Tibial nerve (tissue), 4 donors: Measurements from ENCODE around the gene TMEM38B. TPM values are rescaled to one million over a fixed set of nuclear protein-coding genes. Genes with fewer than 3 reads are reported as not detected.

Experiments
- DNase-seq, 2 donors: peaks; one replicate each; pipeline ENCODE4 v3.0.0-alpha.2; 2019; ENCODE audit warnings: low spot score in 2 of 2
- H3K27ac ChIP-seq, 4 donors: fragments of 200-600 bp; sonication (generic) in 3 of 4; one replicate each; pipeline ENCODE4 v1.5.1; 2017 to 2019; ENCODE audit warnings: mild to moderate bottlenecking in 1 of 4
- H3K27me3 ChIP-seq, 2 donors: fragments of 200-600 bp; sonication (generic) in 1 of 2; one replicate each; pipeline versions ENCODE4 v1.5.1 to v1.6.0; 2017 to 2019
- H3K36me3 ChIP-seq, 3 donors: fragments of 200-600 bp; sonication (generic); one replicate each; pipeline ENCODE4 v1.5.1; 2018 to 2019
- H3K4me1 ChIP-seq, 4 donors: fragments of 200-600 bp; sonication (generic) in 3 of 4; one replicate each; pipeline ENCODE4 v1.5.1; 2017 to 2019
- H3K4me3 ChIP-seq, 4 donors: fragments of 200-600 bp; sonication (generic) in 3 of 4; one replicate each; pipeline ENCODE4 v1.5.1; 2017 to 2019; ENCODE audit warnings: mild to moderate bottlenecking in 1 of 4, moderate library complexity in 1 of 4
- H3K9me3 ChIP-seq, 4 donors: fragments of 200-600 bp; sonication (generic) in 3 of 4; one replicate each; pipeline ENCODE4 v1.5.1; 2017 to 2019
- CTCF ChIP-seq, 5 experiments: fragments of 200-600 bp in 3 of 5; fragments of 450-650 bp in 2 of 5; sonication (generic) in 3 of 5; IDR thresholded peaks; one replicate each; pipeline ENCODE4 v1.5.1; 2016 to 2019; ENCODE audit warnings: antibody characterized with exemption in 5 of 5, mild to moderate bottlenecking in 3 of 5, moderate library complexity in 2 of 5
- EP300 ChIP-seq, 2 donors: sonication (generic); formaldehyde crosslinking; IDR thresholded peaks; one replicate each; pipeline ENCODE4 v1.6.1; 2017; ENCODE audit warnings: antibody characterized with exemption in 2 of 2, mild to moderate bottlenecking in 1 of 2
- POLR2A ChIP-seq, 2 donors: fragments of 450-650 bp; IDR thresholded peaks; one replicate each; pipeline ENCODE4 v1.6.1; 2017; ENCODE audit warnings: antibody characterized with exemption in 2 of 2, mild to moderate bottlenecking in 2 of 2, moderate library complexity in 2 of 2
- WGBS, 2 donors: methylation state at CpG; one replicate each; pipeline ENCODE4 v1.1.5; 2018; 5-methylcytosine and 5-hydroxymethylcytosine counted together
- total RNA-seq, 4 donors: library from RNA; depleted of rRNA; stranded (reverse); fragments of >200 nt; gene quantifications; one replicate each; pipeline ENCODE4 v1.1.0, GENCODE V29; 2016

The TMEM38B gene
- 10 to 100 TPM in 2 of 4 donors, 1 to 10 TPM in 2; 6.8 to 27.0 (median 10.9) TPM for total RNA-seq

GRCh38 chr9:105694190-105694847, at the start of gene TMEM38B:
TSS of gene TMEM38B (plus strand) at chr9:105694541. CDS start at chr9:105694661, 120 bp downstream.
- Histone ChIP-seq H3K4me3 (peak within 1 kb of the TSS; percentile 75 to 91 (median 81)), H3K36me3 (no peaks in the 10 kb centered on the region), H3K27me3 (peaks cover 0 to 21% of the 10 kb centered on the region in 2 donors), H3K9me3 (no peaks in the 10 kb centered on the region), H3K4me1 (peaks cover 0 to 20% (median 4%) of the 10 kb centered on the region in 4 donors), H3K27ac (peak within 1 kb of the TSS; percentile 14 to 86 (median 77))
- peak; percentile 32 to 36 for DNase-seq
- 0% methylated on average over 19 to 59 of the region's 65 CpGs for whole genome bisulfite sequencing, 2 donors
- TF ChIP-seq POLR2A (IDR thresholded peaks at IDR 0.05) (peak; percentile 66 to 70), EP300 (IDR thresholded peaks at IDR 0.05) (peak in 1 of 2 donors; percentile 64), CTCF (IDR thresholded peaks at IDR 0.05) (peak in 1 of 5 experiments; percentile 8)

GRCh38 chr9:105646879-105647594, 47.3 kb upstream of the TMEM38B start:
- H3K27ac ChIP-seq = no peak overlapping the region
- no peaks in the 10 kb centered on the region for H3K27me3 ChIP-seq
- WGBS, 2 donors = 88 to 90% methylated on average over 7 of the region's 7 CpGs
- TF ChIP-seq CTCF (IDR thresholded peaks at IDR 0.05) (no peak), EP300 (IDR thresholded peaks at IDR 0.05) (no peak), POLR2A (IDR thresholded peaks at IDR 0.05) (no peak)
- H3K9me3 ChIP-seq = peaks cover 0 to 6% (median under 1%) of the 10 kb centered on the region in 4 donors
- H3K4me3 ChIP-seq = no peak overlapping the region
- H3K36me3 ChIP-seq = peaks cover 0 to 15% (median 0%) of the 10 kb centered on the region in 3 donors
- no peaks in the 10 kb centered on the region for H3K4me1 ChIP-seq
- DNase-seq = no peak

- no peaks in the 10 kb centered on the region for H3K9me3 ChIP-seq
- TF ChIP-seq CTCF (IDR thresholded peaks at IDR 0.05) (no peak), EP300 (IDR thresholded peaks at IDR 0.05) (no peak), POLR2A (IDR thresholded peaks at IDR 0.05) (no peak)
- no peaks in the 10 kb centered on the region for H3K4me1 ChIP-seq
- peaks cover 0 to 7% (median 0%) of the 10 kb centered on the region in 3 donors for H3K36me3 ChIP-seq
- H3K27me3 ChIP-seq = no peaks in the 10 kb centered on the region
- no peak overlapping the region for H3K4me3 ChIP-seq
- 80 to 84% methylated on average over 12 of the region's 12 CpGs for whole genome bisulfite sequencing, 2 donors
- no peak overlapping the region for H3K27ac ChIP-seq
- DNase-seq = no peak
Observed at GRCh38 chr9:105647595-105648349, 46.6 kb upstream of the TMEM38B start.

GRCh38 chr9:105651806-105652205, 42.5 kb upstream of the TMEM38B start:
- H3K4me1 ChIP-seq = peaks cover 0 to 12% (median 5%) of the 10 kb centered on the region in 4 donors
- no peak for DNase-seq
- H3K9me3 ChIP-seq = no peaks in the 10 kb centered on the region
- no peaks in the 10 kb centered on the region for H3K36me3 ChIP-seq
- TF ChIP-seq CTCF (IDR thresholded peaks at IDR 0.05) (no peak), EP300 (IDR thresholded peaks at IDR 0.05) (no peak), POLR2A (IDR thresholded peaks at IDR 0.05) (no peak)
- H3K27ac ChIP-seq = no peak overlapping the region
- peaks cover 0 to 14% of the 10 kb centered on the region in 2 donors for H3K27me3 ChIP-seq
- no peak overlapping the region for H3K4me3 ChIP-seq
- WGBS, 2 donors = 60 to 63% methylated on average over 4 of the region's 4 CpGs
